ENCODE measurements around the gene KRT37.
"Not testable (repeated sequence)": the region's sequence is repeated elsewhere in the genome, so short reads cannot be mapped to it uniquely, and the experiment has no call there.

KRT37 gene

DNA sequence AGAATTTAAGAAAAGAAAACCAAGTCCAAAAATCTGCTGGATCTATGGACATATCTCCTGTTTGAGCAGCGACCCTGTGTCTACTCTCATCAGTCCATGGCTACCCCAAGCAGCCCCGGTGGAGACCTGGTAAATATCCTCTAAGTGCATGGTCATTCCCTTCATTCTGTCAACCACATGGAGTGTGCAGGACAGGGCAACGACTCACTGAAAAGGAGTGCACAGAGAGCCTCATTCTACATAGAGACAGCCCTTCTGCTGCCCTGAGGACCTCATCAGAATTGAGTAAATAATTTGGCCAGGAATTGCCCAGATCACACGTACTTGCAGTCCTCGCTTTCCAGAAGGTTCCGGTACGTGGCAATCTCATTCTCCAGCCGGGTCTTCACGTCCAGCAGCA lies 13.4 kb upstream of the KRT37 start:
- TF ChIP-seq FOXK2 (IDR thresholded peaks at IDR 0.05): no peak
- TF ChIP-seq SP1 (IDR thresholded peaks at IDR 0.05): no peak
- TF ChIP-seq CTBP1 (IDR thresholded peaks at IDR 0.05; ENCODE audit: borderline replicate concordance): no peak
- TF ChIP-seq ZNF384 (IDR thresholded peaks at IDR 0.05): no peak
- TF ChIP-seq FOXA1 (IDR thresholded peaks at IDR 0.05): no peak
- TF ChIP-seq LEF1 (IDR thresholded peaks at IDR 0.05; ENCODE audit: borderline replicate concordance): no peak
- TF ChIP-seq, protein P1, sequence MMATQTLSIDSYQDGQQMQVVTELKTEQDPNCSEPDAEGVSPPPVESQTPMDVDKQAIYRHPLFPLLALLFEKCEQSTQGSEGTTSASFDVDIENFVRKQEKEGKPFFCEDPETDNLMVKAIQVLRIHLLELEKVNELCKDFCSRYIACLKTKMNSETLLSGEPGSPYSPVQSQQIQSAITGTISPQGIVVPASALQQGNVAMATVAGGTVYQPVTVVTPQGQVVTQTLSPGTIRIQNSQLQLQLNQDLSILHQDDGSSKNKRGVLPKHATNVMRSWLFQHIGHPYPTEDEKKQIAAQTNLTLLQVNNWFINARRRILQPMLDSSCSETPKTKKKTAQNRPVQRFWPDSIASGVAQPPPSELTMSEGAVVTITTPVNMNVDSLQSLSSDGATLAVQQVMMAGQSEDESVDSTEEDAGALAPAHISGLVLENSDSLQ (IDR thresholded peaks at IDR 0.05): no peak
- TF ChIP-seq BHLHE40 (IDR thresholded peaks at IDR 0.05; ENCODE audit: borderline replicate concordance): no peak
- no peak for TF ChIP-seq FOXM1 (IDR thresholded peaks at IDR 0.05; ENCODE audit: borderline replicate concordance)
- no peak for TF ChIP-seq ARNT (IDR thresholded peaks at IDR 0.05)
- CTCF ChIA-PET: no interaction called here
- POLR2A ChIA-PET: no interaction called here
- no peak for DNase-seq (ENCODE audit: extremely low spot score)

DNA sequence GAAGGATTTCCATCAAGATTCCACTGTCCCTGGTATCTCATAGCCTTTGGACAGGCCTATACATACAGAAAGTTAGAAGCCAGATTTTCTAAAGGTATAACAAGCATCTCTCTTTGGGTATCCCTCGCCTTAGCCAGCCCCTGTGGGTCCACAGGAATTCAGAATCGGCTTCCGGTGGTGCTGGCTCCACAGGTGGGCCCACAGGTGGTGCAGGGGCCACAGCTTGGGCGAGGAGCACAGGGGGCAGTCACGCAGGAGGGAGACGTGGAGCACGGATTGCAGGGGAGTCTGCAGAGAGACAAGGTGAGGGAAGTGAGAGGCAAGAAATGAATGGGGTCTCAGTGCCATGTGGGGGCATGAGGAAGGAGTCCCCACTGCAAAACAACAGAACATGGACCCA lies 12.9 kb upstream of the KRT37 start:
- TF ChIP-seq ARNT (IDR thresholded peaks at IDR 0.05) (no peak), L3MBTL2 (conservative IDR thresholded peaks at IDR 0.05) (no peak), FOXM1 (IDR thresholded peaks at IDR 0.05; ENCODE audit: borderline replicate concordance) (no peak), FOXA1 (IDR thresholded peaks at IDR 0.05) (no peak), CTBP1 (IDR thresholded peaks at IDR 0.05; ENCODE audit: borderline replicate concordance) (no peak), TARDBP (IDR thresholded peaks at IDR 0.05) (no peak), SUZ12 (IDR thresholded peaks at IDR 0.05) (no peak)
- no peak for DNase-seq (ENCODE audit: extremely low spot score)
- ChIA-PET CTCF (no interaction called here), POLR2A (no interaction called here)

GRCh38 chr17:41434415-41434814 lies 10.0 kb upstream of the KRT37 start:
- CTCF ChIA-PET: no interaction called here
- POLR2A ChIA-PET: no interaction called here
- no peak for TF ChIP-seq SP1 (IDR thresholded peaks at IDR 0.05)
- no peak for DNase-seq (ENCODE audit: extremely low spot score)

GRCh38 chr17:41434005-41434404 lies 9.6 kb upstream of the KRT37 start:
- TF ChIP-seq SUZ12 (IDR thresholded peaks at IDR 0.05) (no peak), TARDBP (IDR thresholded peaks at IDR 0.05) (no peak), BHLHE40 (IDR thresholded peaks at IDR 0.05; ENCODE audit: borderline replicate concordance) (no peak)
- CTCF ChIA-PET: no interaction called here
- DNase-seq (ENCODE audit: extremely low spot score): no peak
- POLR2A ChIA-PET: no interaction called here

- CTCF ChIA-PET: no interaction called here
- DNase-seq (ENCODE audit: extremely low spot score): no peak
- no peak for TF ChIP-seq SP1 (IDR thresholded peaks at IDR 0.05)
- POLR2A ChIA-PET: no interaction called here
These were observed 9.2 kb upstream of the KRT37 start for GRCh38 chr17:41433586-41433985.

DNA sequence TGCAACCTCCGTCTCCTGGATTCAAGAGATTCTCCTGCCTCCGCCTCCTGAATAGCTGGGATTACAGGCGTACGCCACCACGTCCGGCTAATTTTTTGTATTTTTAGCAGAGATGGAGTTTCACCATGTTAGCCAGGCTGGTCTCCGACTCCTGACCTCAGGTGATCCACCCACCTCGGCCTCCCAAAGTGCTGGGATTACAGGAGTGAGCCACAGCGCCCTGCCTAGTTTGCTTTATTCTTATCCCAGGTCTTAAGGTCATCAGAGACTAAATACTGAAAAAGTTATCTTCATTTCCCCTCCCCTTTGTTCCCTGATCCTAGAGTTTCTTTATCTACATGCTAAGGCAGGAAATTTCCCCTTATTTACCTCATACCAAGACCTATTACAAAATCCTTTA lies 6.0 kb upstream of the KRT37 start:
- CTCF ChIA-PET; DNase-seq (ENCODE audit: extremely low spot score); POLR2A ChIA-PET: not testable (repeated sequence)

DNA sequence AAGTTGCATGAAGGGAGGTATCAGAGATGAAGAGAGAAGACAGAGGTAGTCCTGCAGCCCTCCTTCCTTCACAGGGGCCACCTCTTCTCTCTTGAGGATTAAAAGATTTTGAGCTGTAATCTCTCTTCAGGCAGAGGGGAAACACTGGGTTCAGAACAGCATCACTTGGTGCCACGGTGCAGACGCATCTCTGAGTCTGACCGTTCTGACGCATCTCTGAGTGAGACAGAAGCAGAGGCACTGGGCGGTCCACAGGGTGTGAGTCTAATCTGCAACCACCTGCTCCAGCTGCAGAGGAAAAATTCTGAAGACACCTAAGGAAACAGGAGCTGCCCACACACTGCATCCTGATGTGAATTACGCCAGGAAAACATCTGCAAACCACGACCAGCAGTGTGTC lies 5.3 kb upstream of the KRT37 start:
- POLR2A ChIA-PET: no interaction called here
- CTCF ChIA-PET: no interaction called here
- TF ChIP-seq BHLHE40 (IDR thresholded peaks at IDR 0.05; ENCODE audit: borderline replicate concordance) (no peak), FOXA1 (IDR thresholded peaks at IDR 0.05) (no peak), ZNF384 (IDR thresholded peaks at IDR 0.05) (no peak), SUZ12 (IDR thresholded peaks at IDR 0.05) (no peak), L3MBTL2 (conservative IDR thresholded peaks at IDR 0.05) (no peak), HDGF (IDR thresholded peaks at IDR 0.05; ENCODE audit: borderline replicate concordance) (no peak), TARDBP (IDR thresholded peaks at IDR 0.05) (no peak), NFRKB (IDR thresholded peaks at IDR 0.05) (no peak), SP1 (IDR thresholded peaks at IDR 0.05) (no peak), LEF1 (IDR thresholded peaks at IDR 0.05; ENCODE audit: borderline replicate concordance) (no peak), FOXK2 (IDR thresholded peaks at IDR 0.05) (no peak), CTBP1 (IDR thresholded peaks at IDR 0.05; ENCODE audit: borderline replicate concordance) (no peak)
- TF ChIP-seq, protein P1 (IDR thresholded peaks at IDR 0.05): no peak

GRCh38 chr17:41428591-41429291 lies 4.4 kb upstream of the KRT37 start:
- TF ChIP-seq TARDBP (IDR thresholded peaks at IDR 0.05): no peak
- TF ChIP-seq HDGF (IDR thresholded peaks at IDR 0.05; ENCODE audit: borderline replicate concordance): no peak
- TF ChIP-seq FOXK2 (IDR thresholded peaks at IDR 0.05): no peak
- no peak for TF ChIP-seq L3MBTL2 (conservative IDR thresholded peaks at IDR 0.05)
- no peak for TF ChIP-seq SP1 (IDR thresholded peaks at IDR 0.05)
- CTCF ChIA-PET: no interaction called here
- POLR2A ChIA-PET: no interaction called here
- no peak for DNase-seq (ENCODE audit: extremely low spot score)

More for the DNA sequence above, 5.3 kb upstream of the KRT37 start:
- DNase-seq (ENCODE audit: extremely low spot score): no peak

DNA sequence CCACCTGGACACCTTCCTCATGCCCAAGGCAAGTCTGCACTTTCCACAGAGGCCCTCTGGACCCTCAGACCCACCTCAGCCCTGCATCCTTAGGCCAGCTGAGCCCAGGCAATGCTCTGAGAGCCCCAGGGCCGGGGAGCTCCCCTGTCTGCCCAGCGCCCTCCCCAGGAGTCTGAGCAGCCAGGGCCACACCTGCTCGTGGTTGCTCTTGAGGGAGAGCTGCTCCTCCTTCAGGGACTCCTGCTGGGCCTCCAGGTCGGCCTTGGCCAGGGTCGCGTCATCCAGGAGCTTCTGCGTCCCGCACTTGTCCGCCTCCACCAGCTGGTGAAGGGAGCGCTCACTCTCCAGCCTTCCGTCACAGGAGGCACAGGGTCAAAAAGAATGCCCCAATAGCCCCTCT lies 1.8 kb downstream of the KRT37 start:
- POLR2A ChIA-PET; CTCF ChIA-PET; DNase-seq (ENCODE audit: extremely low spot score): not testable (repeated sequence)
